Measurements from ENCODE around the gene TPP1.

The TPP1 gene

GRCh38 chr11:6652182-6652581, 33.0 kb upstream of the TPP1 start:
- no peak for TF ChIP-seq EZH2phosphoT487 (IDR thresholded peaks at IDR 0.05; ENCODE audit: low read length)
- TF ChIP-seq EZH2 (optimal IDR thresholded peaks at IDR 0.05; ENCODE audit: low read depth, low read length), result no peak
- no peak for TF ChIP-seq CTCF (IDR thresholded peaks at IDR 0.05; ENCODE audit: low read length)
- Histone ChIP-seq H3K36me3 (replicated peaks; ENCODE audit: insufficient read depth, low read length) (no peaks in the 10 kb centered on the region), H3K4me1 (ENCODE audit: low read length) (no peaks in the 10 kb centered on the region), H3K9ac (ENCODE audit: low read length) (no peak overlapping the region), H2AFZ (ENCODE audit: low read length) (no peak overlapping the region), H3K9me2 (replicated peaks; ENCODE audit: insufficient read depth, low read length) (no peaks in the 10 kb centered on the region), H3K4me2 (ENCODE audit: low read depth, low read length) (no peak overlapping the region), H3K27me3 (replicated peaks; ENCODE audit: insufficient read depth, low read length) (peaks cover 40% of the 10 kb centered on the region), H4K20me1 (ENCODE audit: insufficient read depth, low read length) (no peaks in the 10 kb centered on the region), H3K4me3 (ENCODE audit: low read length) (no peak overlapping the region), H3K9me3 (replicated peaks; ENCODE audit: insufficient read depth, low read length) (no peaks in the 10 kb centered on the region), H3K79me2 (ENCODE audit: low read length) (no peaks in the 10 kb centered on the region), H3F3A (ENCODE audit: insufficient read depth, low read length) (no peaks in the 10 kb centered on the region), H3K27ac (ENCODE audit: low read length) (no peak overlapping the region)
- no peak for DNase-seq

- peaks cover 28% of the 10 kb centered on the region; the same call in 1 of the 2 replicates for H3K27me3 ChIP-seq (replicated peaks; ENCODE audit: insufficient read depth, low read length)
- no peaks in the 10 kb centered on the region for H3F3A ChIP-seq (ENCODE audit: insufficient read depth, low read length)
- no peak for DNase-seq
- no peaks in the 10 kb centered on the region for H4K20me1 ChIP-seq (ENCODE audit: insufficient read depth, low read length)
- no peaks in the 10 kb centered on the region for H3K9me2 ChIP-seq (replicated peaks; ENCODE audit: insufficient read depth, low read length)
- no peak overlapping the region for H3K4me3 ChIP-seq (ENCODE audit: low read length)
- H2AFZ ChIP-seq (ENCODE audit: low read length), result no peak overlapping the region
- no peaks in the 10 kb centered on the region for H3K79me2 ChIP-seq (ENCODE audit: low read length)
- H3K4me1 ChIP-seq (ENCODE audit: low read length), result no peaks in the 10 kb centered on the region
- H3K27ac ChIP-seq (ENCODE audit: low read length), result no peak overlapping the region
- H3K9me3 ChIP-seq (replicated peaks; ENCODE audit: insufficient read depth, low read length), result no peaks in the 10 kb centered on the region
- no peak for TF ChIP-seq CTCF (IDR thresholded peaks at IDR 0.05; ENCODE audit: low read length)
- no peak for TF ChIP-seq EZH2 (optimal IDR thresholded peaks at IDR 0.05; ENCODE audit: low read depth, low read length)
- no peak for TF ChIP-seq EZH2phosphoT487 (IDR thresholded peaks at IDR 0.05; ENCODE audit: low read length)
- no peak overlapping the region for H3K4me2 ChIP-seq (ENCODE audit: low read depth, low read length)
- no peaks in the 10 kb centered on the region for H3K36me3 ChIP-seq (replicated peaks; ENCODE audit: insufficient read depth, low read length)
- no peak overlapping the region for H3K9ac ChIP-seq (ENCODE audit: low read length)
Measured at GRCh38 chr11:6650980-6651379, 31.8 kb upstream of the TPP1 start.

GRCh38 chr11:6650104-6650503, 30.9 kb upstream of the TPP1 start:
- no peak overlapping the region for H3K4me2 ChIP-seq (ENCODE audit: low read depth, low read length)
- no peaks in the 10 kb centered on the region for H3K9me2 ChIP-seq (replicated peaks; ENCODE audit: insufficient read depth, low read length)
- no peaks in the 10 kb centered on the region for H3K4me1 ChIP-seq (ENCODE audit: low read length)
- DNase-seq, result no peak
- no peaks in the 10 kb centered on the region for H4K20me1 ChIP-seq (ENCODE audit: insufficient read depth, low read length)
- no peak overlapping the region for H2AFZ ChIP-seq (ENCODE audit: low read length)
- H3K79me2 ChIP-seq (ENCODE audit: low read length), result no peaks in the 10 kb centered on the region
- TF ChIP-seq EZH2 (optimal IDR thresholded peaks at IDR 0.05; ENCODE audit: low read depth, low read length), result no peak
- no peak for TF ChIP-seq CTCF (IDR thresholded peaks at IDR 0.05; ENCODE audit: low read length)
- no peak for TF ChIP-seq EZH2phosphoT487 (IDR thresholded peaks at IDR 0.05; ENCODE audit: low read length)
- H3K36me3 ChIP-seq (replicated peaks; ENCODE audit: insufficient read depth, low read length), result no peaks in the 10 kb centered on the region
- H3K9me3 ChIP-seq (replicated peaks; ENCODE audit: insufficient read depth, low read length), result no peaks in the 10 kb centered on the region
- no peak overlapping the region for H3K9ac ChIP-seq (ENCODE audit: low read length)
- peaks cover 27% of the 10 kb centered on the region; the same call in 1 of the 2 replicates for H3K27me3 ChIP-seq (replicated peaks; ENCODE audit: insufficient read depth, low read length)
- no peak overlapping the region for H3K4me3 ChIP-seq (ENCODE audit: low read length)
- H3F3A ChIP-seq (ENCODE audit: insufficient read depth, low read length), result no peaks in the 10 kb centered on the region
- H3K27ac ChIP-seq (ENCODE audit: low read length), result no peak overlapping the region
